Upper lobe of right lung (tissue), 1 donor: ENCODE data around the gene WBP2. TPM values are rescaled to one million over a fixed set of nuclear protein-coding genes. Genes with fewer than 3 reads are reported as not detected.

Experiments used
- ATAC-seq: fragments of 200-7000 bp; cut with Tn5 transposase; one replicate; pipeline ENCODE4 v1.9.1; 2020; ENCODE audit warnings: mild to moderate bottlenecking, moderate library complexity
- DNase-seq: peaks from one replicate; pipeline ENCODE4 v3.0.0-alpha.2; 2020
- H3K27ac ChIP-seq: fragments of 200-600 bp; one replicate; pipeline ENCODE4 v1.8.0; 2022
- H3K27me3 ChIP-seq: fragments of 200-600 bp; one replicate; pipeline ENCODE4 v1.8.0; 2022; ENCODE audit warnings: mild to moderate bottlenecking
- H3K36me3 ChIP-seq: fragments of 200-600 bp; one replicate; pipeline ENCODE4 v1.8.0; 2022
- H3K4me1 ChIP-seq: fragments of 200-600 bp; one replicate; pipeline ENCODE4 v1.8.0; 2022
- H3K4me3 ChIP-seq: fragments of 200-600 bp; one replicate; pipeline ENCODE4 v1.8.0; 2022; ENCODE audit warnings: mild to moderate bottlenecking
- H3K9me3 ChIP-seq: fragments of 200-600 bp; one replicate; pipeline ENCODE4 v1.8.0; 2022
- CTCF ChIP-seq: fragments of 200-600 bp; IDR thresholded peaks from one replicate; pipeline ENCODE4 v1.8.0; 2022; ENCODE audit warnings: antibody characterized with exemption
- intact Hi-C: fragments of 100-400 bp; cut with DNase I; formaldehyde crosslinking; loops from one replicate; pipeline ENCODE4 v1.11.0; 2022
- total RNA-seq: library from RNA; stranded (reverse); fragmentation: NEBNext Ultra II Directional; extraction: Animal tissue kit (Norgen Biotek cat#: 25700); gene quantifications from one replicate; pipeline ENCODE4 v1.2.1, GENCODE V29; 2021
- donor health status: DM: no; HTN: yes; CAD: no; lungs with severe emphysema.

The WBP2 gene
- total RNA-seq, 1 donor from 2014 or later: 156 TPM

GRCh38 chr17:75895370-75896155 is 40.4 kb upstream of the WBP2 start:
- peak overlapping the region; percentile 95 for H3K27ac ChIP-seq
- H3K36me3 ChIP-seq: peaks cover 44% of the 10 kb centered on the region
- peak overlapping the region; percentile 77 for H3K4me3 ChIP-seq
- no peaks in the 10 kb centered on the region for H3K9me3 ChIP-seq
- H3K27me3 ChIP-seq: no peaks in the 10 kb centered on the region
- ATAC-seq: peak; percentile 1
- peaks cover 13% of the 10 kb centered on the region for H3K4me1 ChIP-seq
- TF ChIP-seq CTCF: peak; percentile 32
- DNase-seq: peak; percentile 69
- intact Hi-C loops: no loop called here

DNA sequence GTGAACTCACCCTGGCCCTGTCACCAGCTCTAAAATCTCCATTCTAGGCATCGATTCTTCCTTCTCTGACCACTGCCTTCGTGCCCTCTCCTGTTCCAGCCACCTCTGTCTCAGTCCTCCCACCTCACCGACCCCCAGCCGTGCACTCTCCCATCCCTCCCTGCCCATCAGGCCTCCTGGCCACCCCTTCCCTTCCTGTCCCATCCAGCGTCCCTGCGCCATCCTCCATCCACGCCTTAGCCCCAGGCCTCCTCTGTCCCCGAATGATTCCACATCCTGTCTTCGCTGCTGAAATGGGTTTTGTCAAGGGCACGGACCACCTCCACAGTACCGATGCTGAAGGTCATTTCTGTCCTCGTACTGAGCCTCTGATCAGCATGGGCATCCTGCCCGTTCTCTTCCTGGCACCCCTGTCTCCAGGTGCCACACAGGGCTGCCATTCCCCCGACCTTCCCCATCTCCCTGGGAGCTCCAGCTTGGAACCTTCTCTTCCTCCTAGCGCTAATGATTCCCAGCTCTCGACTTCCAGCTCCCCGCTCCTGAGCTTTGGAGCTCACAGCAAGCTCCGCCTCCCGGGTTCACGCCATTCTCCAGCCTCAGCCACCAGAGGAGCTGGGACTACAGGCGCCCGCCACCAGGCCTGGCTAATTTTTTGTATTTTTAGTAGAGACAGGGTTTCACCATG is 39.1 kb upstream of the WBP2 start:
- DNase-seq (peak; percentile 64), ATAC-seq (no peak)
- Histone ChIP-seq H3K4me1 (peaks cover 13% of the 10 kb centered on the region), H3K27me3 (no peaks in the 10 kb centered on the region), H3K27ac (no peak overlapping the region), H3K36me3 (peaks cover 45% of the 10 kb centered on the region), H3K4me3 (no peak overlapping the region), H3K9me3 (no peaks in the 10 kb centered on the region)
- intact Hi-C loops: no loop called here
- TF ChIP-seq CTCF: no peak

- Histone ChIP-seq H3K4me1 (peaks cover 13% of the 10 kb centered on the region), H3K9me3 (no peaks in the 10 kb centered on the region)
- no peak for ATAC-seq
Measured at GRCh38 chr17:75893305-75894048, 38.3 kb upstream of the WBP2 start.

GRCh38 chr17:75892556-75893224 is 37.6 kb upstream of the WBP2 start:
- peak; percentile 62 for DNase-seq
- H3K4me1 ChIP-seq: peaks cover 13% of the 10 kb centered on the region
- no peaks in the 10 kb centered on the region for H3K9me3 ChIP-seq
- H3K27ac ChIP-seq: no peak overlapping the region
- ATAC-seq: no peak
- no peak for TF ChIP-seq CTCF
- H3K27me3 ChIP-seq: no peaks in the 10 kb centered on the region
- no peak overlapping the region for H3K4me3 ChIP-seq
- H3K36me3 ChIP-seq: peaks cover 30% of the 10 kb centered on the region
- intact Hi-C loops: no loop called here

More at GRCh38 chr17:75893305-75894048, 38.3 kb upstream of the WBP2 start:
- Histone ChIP-seq H3K27ac (no peak overlapping the region), H3K4me3 (no peak overlapping the region), H3K36me3 (peaks cover 38% of the 10 kb centered on the region), H3K27me3 (no peaks in the 10 kb centered on the region)
- intact Hi-C loops: no loop called here
- DNase-seq: no peak
- no peak for TF ChIP-seq CTCF
